Liver (tissue), 9 donors: ENCODE measurements around the gene SLC16A11. TPM values are rescaled to one million over a fixed set of nuclear protein-coding genes. Genes with fewer than 3 reads are reported as not detected.

ENCODE experiments used
- DNase-seq: peaks from one replicate; pipeline ENCODE4 v3.0.0-alpha.2; 2017; ENCODE audit warnings: low spot score
- H3K27ac ChIP-seq, 2 donors: one replicate each; pipeline ENCODE4 v1.7.0; 2013; ENCODE audit warnings: inconsistent platforms in 2 of 2, low read length in 2 of 2, control low read depth in 1 of 2, low read depth in 1 of 2, mild to moderate bottlenecking in 1 of 2
- H3K27me3 ChIP-seq, 4 donors: one replicate each; pipeline versions ENCODE4 v1.6.1 to v1.7.0; 2013; ENCODE audit warnings: low read length in 3 of 4, inconsistent platforms in 1 of 4, mild to moderate bottlenecking in 1 of 4, moderate library complexity in 1 of 4; ENCODE audit not compliant: control insufficient read depth in 4 of 4, insufficient read depth in 4 of 4
- H3K36me3 ChIP-seq, 4 donors: one replicate each; pipeline versions ENCODE4 v1.6.1 to v1.7.0; 2013; ENCODE audit warnings: low read length in 3 of 4, mild to moderate bottlenecking in 3 of 4, low read depth in 1 of 4, moderate library complexity in 1 of 4; ENCODE audit not compliant: control insufficient read depth in 4 of 4, insufficient read depth in 3 of 4
- H3K4me1 ChIP-seq, 4 donors: one replicate each; pipeline versions ENCODE4 v1.6.1 to v1.7.0; 2013; ENCODE audit warnings: low read length in 3 of 4, mild to moderate bottlenecking in 3 of 4, moderate library complexity in 1 of 4; ENCODE audit not compliant: control insufficient read depth in 4 of 4, insufficient read depth in 4 of 4
- H3K4me3 ChIP-seq, 3 donors: one replicate each; pipeline versions ENCODE4 v1.6.1 to v1.7.0; 2013; ENCODE audit warnings: low read length in 3 of 3, control low read depth in 1 of 3, low read depth in 1 of 3, mild to moderate bottlenecking in 1 of 3
- H3K9ac ChIP-seq, 2 donors: one replicate each; pipeline ENCODE4 v1.7.0; 2013; ENCODE audit warnings: low read length in 2 of 2, mild to moderate bottlenecking in 2 of 2, moderate library complexity in 2 of 2, control low read depth in 1 of 2, low read depth in 1 of 2
- H3K9me3 ChIP-seq, 4 donors: one replicate each; pipeline versions ENCODE4 v1.6.1 to v1.7.0; 2013; ENCODE audit warnings: low read length in 3 of 4; ENCODE audit not compliant: control insufficient read depth in 4 of 4
- EGR1 ChIP-seq, 2 donors: IDR thresholded peaks; 2 replicates each; pipeline ENCODE4 v1.6.1; 2016 to 2018; ENCODE audit warnings: antibody characterized with exemption in 2 of 2, low read depth in 2 of 2
- FOXA1 ChIP-seq: IDR thresholded peaks from 2 replicates; pipeline ENCODE4 v1.6.1; 2016; ENCODE audit warnings: antibody characterized with exemption
- FOXA2 ChIP-seq: IDR thresholded peaks from 2 replicates; pipeline ENCODE4 v1.6.1; 2016; ENCODE audit warnings: antibody characterized with exemption
- GABPA ChIP-seq, 2 donors: IDR thresholded peaks in 1 of 2; conservative IDR thresholded peaks in 1 of 2; 2 replicates each; pipeline ENCODE4 v1.6.1; 2016; ENCODE audit warnings: antibody characterized with exemption in 2 of 2, mild to moderate bottlenecking in 1 of 2, moderate library complexity in 1 of 2
- HNF4A ChIP-seq, 2 donors: conservative IDR thresholded peaks; 2 replicates each; pipeline ENCODE4 v1.6.1; 2016; ENCODE audit warnings: antibody characterized with exemption in 2 of 2, mild to moderate bottlenecking in 2 of 2
- JUND ChIP-seq, 2 donors: IDR thresholded peaks; 2 replicates each; pipeline ENCODE4 v1.6.1; 2016; ENCODE audit warnings: antibody characterized with exemption in 2 of 2
- RAD21 ChIP-seq, 2 donors: IDR thresholded peaks; 2 replicates each; pipeline ENCODE4 v1.6.1; 2016; ENCODE audit warnings: antibody characterized with exemption in 2 of 2, mild to moderate bottlenecking in 2 of 2
- REST ChIP-seq: IDR thresholded peaks from 2 replicates; pipeline ENCODE4 v1.6.1; 2016; ENCODE audit warnings: antibody characterized with exemption, mild to moderate bottlenecking
- RXRA ChIP-seq, 2 donors: IDR thresholded peaks; 2 replicates each; pipeline ENCODE4 v1.6.1; 2017 to 2018; ENCODE audit warnings: antibody characterized with exemption in 2 of 2, mild to moderate bottlenecking in 1 of 2
- SP1 ChIP-seq: IDR thresholded peaks from 2 replicates; pipeline ENCODE4 v1.6.1; 2018; ENCODE audit warnings: antibody characterized with exemption, mild to moderate bottlenecking
- YY1 ChIP-seq: IDR thresholded peaks from 2 replicates; pipeline ENCODE4 v1.6.1; 2016; ENCODE audit warnings: antibody characterized with exemption, mild to moderate bottlenecking
- ZBTB33 ChIP-seq: IDR thresholded peaks from 2 replicates; pipeline ENCODE4 v1.6.1; 2016; ENCODE audit warnings: antibody characterized with exemption
- WGBS: extraction: QIAGEN DNeasy Blood & Tissue Kit; methylation state at CpG from one replicate; pipeline ENCODE4 v1.1.7; 2013; 5-methylcytosine and 5-hydroxymethylcytosine counted together
- polyA plus RNA-seq, 2 donors: library from polyadenylated mRNA; stranded (reverse) in 1 of 2; unstranded in 1 of 2; fragments of 200-250 nt in 1 of 2; fragments of >200 nt in 1 of 2; fragmentation: Nextera tagmentation in 1 of 2; extraction: Ambion mirVana in 1 of 2; gene quantifications; one replicate each; pipeline versions ENCODE4 v1.2.1 to v1.2.3, GENCODE V29; 2013 to 2015
- total RNA-seq, 2 donors: library from RNA; depleted of rRNA; stranded (reverse); fragments of >200 nt; gene quantifications; one replicate each; pipeline ENCODE4 v1.2.3, GENCODE V29; 2014
- TF ChIP-seq, protein P1 (sequence below): IDR thresholded peaks from 2 replicates; pipeline ENCODE4 v1.6.1; 2016; ENCODE audit warnings: antibody characterized with exemption
- TF ChIP-seq, protein P2 (sequence below): fragments of 150-350 bp; IDR thresholded peaks from 2 replicates; pipeline ENCODE4 v1.5.1; 2017; ENCODE audit warnings: improper control_type of control experiment, low read depth, low read length; ENCODE audit not compliant: missing input control
- donor health status: healthy.
- donor health status: healthy.
- donor health status: healthy.
- donor health status: healthy.
- donor health status: healthy.

The SLC16A11 gene
- total and polyA plus RNA-seq, 4 donors: 1.7 to 8.2 (median 3.1) TPM

DNA sequence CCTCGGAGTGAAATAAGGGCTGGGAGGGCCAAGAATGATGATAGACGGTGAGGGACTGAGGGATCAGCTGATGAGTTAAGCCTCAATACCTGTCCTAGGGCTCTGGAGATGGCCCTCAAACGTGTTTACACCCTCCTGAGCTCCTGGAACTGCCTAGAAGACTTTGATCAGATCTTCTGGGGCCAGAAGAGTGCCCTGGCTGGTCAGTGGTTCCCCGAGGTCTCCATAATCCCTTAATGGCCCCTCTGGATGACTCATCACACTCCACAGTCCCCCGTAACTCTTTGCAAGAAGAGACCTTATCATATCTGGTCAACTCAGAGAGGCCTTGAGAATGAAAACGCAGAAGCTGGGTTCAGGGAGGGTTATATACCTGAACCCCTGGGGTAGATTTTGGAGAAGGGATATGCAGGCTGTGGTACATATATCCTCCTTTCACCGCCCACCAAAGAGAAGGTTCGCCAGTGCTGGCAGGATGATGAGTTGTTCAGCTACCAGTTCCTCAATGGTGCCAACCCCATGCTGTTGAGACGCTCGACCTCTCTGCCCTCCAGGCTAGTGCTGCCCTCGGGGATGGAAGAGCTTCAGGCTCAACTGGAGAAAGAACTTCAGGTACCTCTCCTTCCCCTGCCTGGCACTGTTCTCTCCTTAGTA lies 44.9 kb downstream of the SLC16A11 start:
- 88% methylated on average over 11 of the region's 11 CpGs for WGBS
- Histone ChIP-seq H3K36me3 (peaks cover 2 to 34% (median 23%) of the 10 kb centered on the region in 4 donors), H3K27ac (no peak overlapping the region), H3K9ac (no peak overlapping the region), H3K9me3 (no peaks in the 10 kb centered on the region), H3K27me3 (no peaks in the 10 kb centered on the region), H3K4me1 (peaks cover 2 to 10% (median 5%) of the 10 kb centered on the region in 4 donors), H3K4me3 (no peak overlapping the region)
- no peak for DNase-seq
- TF ChIP-seq, protein P1, sequence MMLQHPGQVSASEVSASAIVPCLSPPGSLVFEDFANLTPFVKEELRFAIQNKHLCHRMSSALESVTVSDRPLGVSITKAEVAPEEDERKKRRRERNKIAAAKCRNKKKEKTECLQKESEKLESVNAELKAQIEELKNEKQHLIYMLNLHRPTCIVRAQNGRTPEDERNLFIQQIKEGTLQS: no peak
- TF ChIP-seq FOXA1: no peak
- no peak for TF ChIP-seq GABPA (IDR thresholded peaks at IDR 0.05 in 1 of 2, conservative IDR thresholded peaks at IDR 0.05 in 1 of 2)
- no peak for TF ChIP-seq REST
- TF ChIP-seq FOXA2: no peak
- TF ChIP-seq, protein P2, sequence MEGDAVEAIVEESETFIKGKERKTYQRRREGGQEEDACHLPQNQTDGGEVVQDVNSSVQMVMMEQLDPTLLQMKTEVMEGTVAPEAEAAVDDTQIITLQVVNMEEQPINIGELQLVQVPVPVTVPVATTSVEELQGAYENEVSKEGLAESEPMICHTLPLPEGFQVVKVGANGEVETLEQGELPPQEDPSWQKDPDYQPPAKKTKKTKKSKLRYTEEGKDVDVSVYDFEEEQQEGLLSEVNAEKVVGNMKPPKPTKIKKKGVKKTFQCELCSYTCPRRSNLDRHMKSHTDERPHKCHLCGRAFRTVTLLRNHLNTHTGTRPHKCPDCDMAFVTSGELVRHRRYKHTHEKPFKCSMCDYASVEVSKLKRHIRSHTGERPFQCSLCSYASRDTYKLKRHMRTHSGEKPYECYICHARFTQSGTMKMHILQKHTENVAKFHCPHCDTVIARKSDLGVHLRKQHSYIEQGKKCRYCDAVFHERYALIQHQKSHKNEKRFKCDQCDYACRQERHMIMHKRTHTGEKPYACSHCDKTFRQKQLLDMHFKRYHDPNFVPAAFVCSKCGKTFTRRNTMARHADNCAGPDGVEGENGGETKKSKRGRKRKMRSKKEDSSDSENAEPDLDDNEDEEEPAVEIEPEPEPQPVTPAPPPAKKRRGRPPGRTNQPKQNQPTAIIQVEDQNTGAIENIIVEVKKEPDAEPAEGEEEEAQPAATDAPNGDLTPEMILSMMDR: no peak
- no peak for TF ChIP-seq ZBTB33
- no peak for TF ChIP-seq RXRA (IDR thresholded peaks at IDR 0.05)
- no peak for TF ChIP-seq RAD21 (IDR thresholded peaks at IDR 0.05)
- TF ChIP-seq HNF4A (conservative IDR thresholded peaks at IDR 0.05): no peak

- H3K9me3 ChIP-seq: no peaks in the 10 kb centered on the region
- H3K9ac ChIP-seq: no peak overlapping the region
- DNase-seq: no peak
- WGBS: 91% methylated on average over 8 of the region's 8 CpGs
- no peaks in the 10 kb centered on the region for H3K27me3 ChIP-seq
- H3K27ac ChIP-seq: no peak overlapping the region
- H3K36me3 ChIP-seq: peaks cover 2 to 26% (median 16%) of the 10 kb centered on the region in 4 donors
- no peak overlapping the region for H3K4me3 ChIP-seq
- H3K4me1 ChIP-seq: peaks cover 2 to 10% (median 5%) of the 10 kb centered on the region in 4 donors
- TF ChIP-seq YY1: no peak
- TF ChIP-seq RXRA (IDR thresholded peaks at IDR 0.05): no peak
- no peak for TF ChIP-seq JUND (IDR thresholded peaks at IDR 0.05)
- TF ChIP-seq SP1: no peak
- TF ChIP-seq FOXA2: no peak
- no peak for TF ChIP-seq FOXA1
- TF ChIP-seq RAD21 (IDR thresholded peaks at IDR 0.05): no peak
- TF ChIP-seq ZBTB33: no peak
- no peak for TF ChIP-seq REST
- TF ChIP-seq EGR1 (IDR thresholded peaks at IDR 0.05; ENCODE audit: low read depth in 2 of 2): no peak
- TF ChIP-seq, protein P2: no peak
These were observed 46.7 kb downstream of the SLC16A11 start for GRCh38 chr17:6997171-6997570.
